NCI-H146 (cell line): ENCODE measurements around the gene DOK7.
A peak's percentile ranks its signal among the peaks of the same experiment; 100 is the strongest.

Source experiments
- DNase-seq: peaks from one replicate; lab custom pipeline; 2025; lab: John Stamatoyannopoulos, UW

DOK7 gene

GRCh38 chr4:3427706-3428446 lies 35.2 kb upstream of the DOK7 start:
- DNase-seq: no peak

- no peak for DNase-seq
Observed at GRCh38 chr4:3429651-3430050, 33.5 kb upstream of the DOK7 start.

GRCh38 chr4:3430524-3430923 lies 32.6 kb upstream of the DOK7 start:
- no peak for DNase-seq

GRCh38 chr4:3431446-3431993 lies 31.6 kb upstream of the DOK7 start:
- no peak for DNase-seq

GRCh38 chr4:3432381-3432790 lies 30.7 kb upstream of the DOK7 start:
- no peak for DNase-seq

- no peak for DNase-seq
Observed at GRCh38 chr4:3433138-3433869, 29.8 kb upstream of the DOK7 start.

- DNase-seq: peak; percentile 45
Observed at GRCh38 chr4:3434881-3435685, 28.0 kb upstream of the DOK7 start.

- DNase-seq: no peak
Observed at GRCh38 chr4:3435686-3435956, 27.5 kb upstream of the DOK7 start.

- DNase-seq: no peak
Observed at GRCh38 chr4:3436048-3436797, 26.9 kb upstream of the DOK7 start.

- no peak for DNase-seq
Observed at GRCh38 chr4:3436798-3437581, 26.1 kb upstream of the DOK7 start.

- no peak for DNase-seq
Observed at GRCh38 chr4:3437582-3437936, 25.5 kb upstream of the DOK7 start.

GRCh38 chr4:3437998-3438846 lies 24.9 kb upstream of the DOK7 start:
- no peak for DNase-seq

GRCh38 chr4:3438847-3439180 lies 24.3 kb upstream of the DOK7 start:
- DNase-seq: no peak

- DNase-seq: no peak
Observed at GRCh38 chr4:3439391-3439790, 23.7 kb upstream of the DOK7 start.

GRCh38 chr4:3440011-3440410 lies 23.1 kb upstream of the DOK7 start:
- peak; percentile 15 for DNase-seq

- DNase-seq: no peak
Observed at GRCh38 chr4:3440979-3441500, 22.1 kb upstream of the DOK7 start.

- no peak for DNase-seq
Observed at GRCh38 chr4:3441501-3442459, 21.3 kb upstream of the DOK7 start, which contains the start of gene HGFAC. Gene HGFAC, plus strand, starts transcription at chr4:3441968. Its CDS starts 34 bp downstream, at chr4:3442002.

- no peak for DNase-seq
Observed at GRCh38 chr4:3442460-3442958, 20.6 kb upstream of the DOK7 start.
